B cell (primary cell): ENCODE results near the gene ARRDC5. TPM values are rescaled to one million over a fixed set of nuclear protein-coding genes. Genes with fewer than 3 reads are reported as not detected.

Experiments
- ATAC-seq: fragments of 200-7000 bp; cut with Tn5 transposase; one replicate; pipeline ENCODE4 v1.10.0; 2021; ENCODE audit warnings: low read depth, mild to moderate bottlenecking, moderate number of reproducible peaks, moderate library complexity
- CTCF ChIA-PET: fragments of 350-600 bp; sonication (Branson Sonifier 250); formaldehyde crosslinking; loops from one replicate; lab custom pipeline; 2021; ENCODE audit warnings: antibody characterized with exemption, inconsistent platforms; lab: Charles Lee
- POLR2A ChIA-PET: fragments of 350-600 bp; sonication (Branson Sonifier 250); formaldehyde crosslinking; loops from one replicate; lab custom pipeline; 2021; ENCODE audit warnings: antibody characterized with exemption; lab: Charles Lee
- DNase-seq: peaks from one replicate; pipeline ENCODE4 v3.0.0; 2013
- H2AFZ ChIP-seq: 2 replicates; pipeline ENCODE4 v1.6.1; 2012; ENCODE audit warnings: mild to moderate bottlenecking, low read depth, low read length; ENCODE audit not compliant: insufficient read depth, poor library complexity, severe bottlenecking
- H3K27ac ChIP-seq, 2 donors: 1 replicate in 1 of 2; 2 replicates in 1 of 2; pipeline ENCODE4 v1.5.1; 2012 to 2013; ENCODE audit warnings: low read length in 2 of 2, mild to moderate bottlenecking in 2 of 2, moderate library complexity in 1 of 2
- H3K27me3 ChIP-seq, 4 experiments: fragments of 200-600 bp in 1 of 4; sonication (generic) in 1 of 4; replicated peaks in 1 of 4; 1 replicate in 2 of 4; 2 replicates in 2 of 4; pipeline versions ENCODE4 v1.6.1 to v1.7.0; 2013 to 2016; ENCODE audit warnings: low read length in 3 of 4, mild to moderate bottlenecking in 2 of 4, mixed read lengths in 1 of 4, moderate library complexity in 1 of 4; ENCODE audit not compliant: insufficient read depth in 4 of 4, control insufficient read depth in 3 of 4; ENCODE audit errors: control extremely low read depth in 1 of 4
- H3K36me3 ChIP-seq, 2 experiments: replicated peaks in 1 of 2; 1 replicate in 1 of 2; 2 replicates in 1 of 2; pipeline versions ENCODE4 v1.6.1 to v1.7.1; 2013; ENCODE audit warnings: low read length in 1 of 2; ENCODE audit not compliant: insufficient read depth in 2 of 2, control insufficient read depth in 1 of 2; ENCODE audit errors: control extremely low read depth in 1 of 2, extremely low read depth in 1 of 2
- H3K4me1 ChIP-seq, 2 donors: fragments of 200-600 bp in 1 of 2; sonication (generic) in 1 of 2; 1 replicate in 1 of 2; 2 replicates in 1 of 2; pipeline versions ENCODE4 v1.5.1 to v1.6.1; 2013 to 2017; ENCODE audit warnings: low read length in 2 of 2; ENCODE audit not compliant: control insufficient read depth in 2 of 2, insufficient read depth in 2 of 2
- H3K4me2 ChIP-seq: replicated peaks from 2 replicates; pipeline ENCODE3; 2012; ENCODE audit warnings: mild to moderate bottlenecking, low read depth, low read length; ENCODE audit not compliant: poor library complexity, severe bottlenecking
- H3K4me3 ChIP-seq, 5 experiments: fragments of 200-600 bp in 1 of 5; sonication (generic) in 1 of 5; 1 replicate in 3 of 5; 2 replicates in 2 of 5; pipeline versions ENCODE4 v1.5.1 to v1.7.0; 2011 to 2016; ENCODE audit warnings: low read length in 4 of 5, mild to moderate bottlenecking in 4 of 5, low read depth in 2 of 5, control low read depth in 1 of 5, moderate library complexity in 1 of 5; ENCODE audit not compliant: insufficient read depth in 1 of 5; ENCODE audit errors: control extremely low read depth in 1 of 5, extremely low read depth in 1 of 5
- H3K79me2 ChIP-seq: fragments of 200-600 bp; sonication (generic); one replicate; pipeline ENCODE4 v1.6.0; 2016; ENCODE audit warnings: low read length; ENCODE audit not compliant: control insufficient read depth, insufficient read depth
- H3K9ac ChIP-seq: fragments of 200-600 bp; sonication (generic); 2 replicates; pipeline ENCODE4 v1.6.1; 2017; ENCODE audit warnings: mild to moderate bottlenecking, low read length, moderate library complexity
- H3K9me3 ChIP-seq, 3 donors: one replicate each; pipeline versions ENCODE4 v1.6.1 to v1.7.1; 2013; ENCODE audit warnings: low read length in 2 of 3; ENCODE audit not compliant: control insufficient read depth in 2 of 3, insufficient read depth in 1 of 3; ENCODE audit errors: control extremely low read depth in 1 of 3
- H4K20me1 ChIP-seq: 2 replicates; pipeline ENCODE4 v1.6.0; 2012; ENCODE audit warnings: mild to moderate bottlenecking, low read length; ENCODE audit not compliant: insufficient read depth, control insufficient read depth, poor library complexity, severe bottlenecking
- H3K27ac Mint-ChIP-seq: one replicate; pipeline ENCODE4 v1.8.0; 2021; ENCODE audit warnings: mixed read lengths
- H3K27me3 Mint-ChIP-seq: one replicate; pipeline ENCODE4 v1.8.0; 2021; ENCODE audit warnings: mixed read lengths
- H3K4me1 Mint-ChIP-seq: one replicate; pipeline ENCODE4 v1.8.0; 2021; ENCODE audit warnings: mixed read lengths
- H3K4me3 Mint-ChIP-seq: one replicate; pipeline ENCODE4 v1.8.0; 2021; ENCODE audit warnings: mixed read lengths
- H3K9me3 Mint-ChIP-seq: one replicate; pipeline ENCODE4 v1.8.0; 2022; ENCODE audit warnings: mixed read lengths; ENCODE audit not compliant: insufficient read depth
- CTCF ChIP-seq: fragments of 200-600 bp; IDR thresholded peaks from one replicate; pipeline ENCODE4 v1.8.0; 2022; ENCODE audit warnings: antibody characterized with exemption, mild to moderate bottlenecking
- EZH2 ChIP-seq: IDR thresholded peaks from 2 replicates; pipeline ENCODE4 v1.6.1; 2012; ENCODE audit warnings: borderline replicate concordance, low read depth, mild to moderate bottlenecking, moderate library complexity, low read length; ENCODE audit not compliant: insufficient read depth, poor library complexity, severe bottlenecking
- WGBS: methylation state at CpG from one replicate; pipeline ENCODE4 v1.1.5; 2013; ENCODE audit warnings: missing lambda C conversion rate; ENCODE audit not compliant: insufficient coverage; 5-methylcytosine and 5-hydroxymethylcytosine counted together
- intact Hi-C: fragments of 100-400 bp; cut with micrococcal nuclease; formaldehyde crosslinking; loops from one replicate; pipeline ENCODE4 v1.10.0; 2022
- polyA plus RNA-seq: library from polyadenylated mRNA; depleted of rRNA; stranded (reverse); fragments of >200 nt; gene quantifications from 2 replicates; pipeline ENCODE4 v1.2.3, GENCODE V29; 2012
- total RNA-seq, 2 donors: library from RNA; stranded (reverse); fragments of 120-200 nt in 1 of 2; gene quantifications; 1 replicate in 1 of 2; 2 replicates in 1 of 2; pipeline versions ENCODE4 v1.2.3 to v1.2.4, GENCODE V29; 2013 to 2022

ARRDC5 gene
- total and polyA plus RNA-seq, 2 donors (not counting 1 experiment from before 2014, with no cell fraction given), result 10.2 to 13.2 TPM

- intact Hi-C loops, result no loop called here
- peaks cover 75% of the 10 kb centered on the region for H3K79me2 ChIP-seq
- H2AFZ ChIP-seq, result no peak overlapping the region
- peak overlapping the region in 4 of 5 experiments; percentile 51 to 86 (median 76) for H3K4me3 ChIP-seq
- H3K9me3 ChIP-seq, result no peaks in the 10 kb centered on the region
- Mint-ChIP-seq H3K27ac (peak overlapping the region; percentile 97), H3K4me1 (peaks cover 60% of the 10 kb centered on the region), H3K27me3 (no peaks in the 10 kb centered on the region), H3K9me3 (no peaks in the 10 kb centered on the region), H3K4me3 (peak overlapping the region; percentile 99)
- no peak for TF ChIP-seq CTCF
- TF ChIP-seq EZH2, result no peak
- ATAC-seq (no peak), DNase-seq (no peak)
- peak overlapping the region; percentile 96 for H3K4me2 ChIP-seq
- peaks cover 57% of the 10 kb centered on the region for H4K20me1 ChIP-seq
- peaks cover 48 to 66% of the 10 kb centered on the region in 2 donors for H3K4me1 ChIP-seq
- ChIA-PET POLR2A (no interaction called here), CTCF (interaction anchor here (0.6 to 15.4 kb wide), 7 partner anchors 9 to 119 kb away, joined by 3 to 219 read pairs (median 8); partner anchors contain the start of gene PLIN3)
- peak overlapping the region; percentile 78 for H3K9ac ChIP-seq
- peaks cover 0 to 8% of the 10 kb centered on the region in 2 experiments for H3K36me3 ChIP-seq
- WGBS, result 77% methylated on average over 16 of the region's 24 CpGs
- H3K27me3 ChIP-seq, result no peaks in the 10 kb centered on the region
- peak overlapping the region in 1 of 2 donors; percentile 87 for H3K27ac ChIP-seq
Observed at GRCh38 chr19:4913996-4914735, 11.5 kb upstream of the ARRDC5 start.
